HCEC 1CT (cell line): ENCODE data around the gene HNF4A.

Experiments
- DNase-seq: peaks from one replicate; pipeline ENCODE4 v3.0.0-alpha.2; 2017

HNF4A gene

GRCh38 chr20:44426879-44427790 lies 71.6 kb downstream of the HNF4A start:
- DNase-seq, result no peak

GRCh38 chr20:44427804-44428173 lies 72.3 kb downstream of the HNF4A start:
- DNase-seq, result no peak

GRCh38 chr20:44428174-44429016 lies 72.9 kb downstream of the HNF4A start:
- no peak for DNase-seq

GRCh38 chr20:44429017-44429339 lies 73.5 kb downstream of the HNF4A start:
- DNase-seq, result no peak

GRCh38 chr20:44429419-44430269 lies 74.1 kb downstream of the HNF4A start:
- no peak for DNase-seq

GRCh38 chr20:44430270-44431065 lies 75.0 kb downstream of the HNF4A start:
- DNase-seq, result no peak

GRCh38 chr20:44431118-44431501 lies 75.6 kb downstream of the HNF4A start:
- DNase-seq, result no peak

GRCh38 chr20:44431502-44432234 lies 76.2 kb downstream of the HNF4A start:
- no peak for DNase-seq

GRCh38 chr20:44432618-44433577 lies 77.4 kb downstream of the HNF4A start:
- no peak for DNase-seq

- DNase-seq, result no peak
Measured at GRCh38 chr20:44433751-44434538, 78.4 kb downstream of the HNF4A start.

- no peak for DNase-seq
Measured at GRCh38 chr20:44435630-44436335, 80.3 kb downstream of the HNF4A start.

- no peak for DNase-seq
Measured at GRCh38 chr20:44436393-44436792, 80.9 kb downstream of the HNF4A start.

- DNase-seq, result no peak
Measured at GRCh38 chr20:44437497-44437896, 82.0 kb downstream of the HNF4A start.

GRCh38 chr20:44438782-44439181 lies 83.3 kb downstream of the HNF4A start:
- DNase-seq, result no peak

GRCh38 chr20:44439318-44439717 lies 83.8 kb downstream of the HNF4A start:
- no peak for DNase-seq

GRCh38 chr20:44442298-44443070 lies 87.0 kb downstream of the HNF4A start:
- DNase-seq, result no peak

- DNase-seq, result no peak
Measured at GRCh38 chr20:44445742-44446710, 90.5 kb downstream of the HNF4A start.
